ENCODE data around the gene MAN2B2. TPM values are rescaled to one million over a fixed set of nuclear protein-coding genes. Genes with fewer than 3 reads are reported as not detected.

MAN2B2 gene
- polyA plus RNA-seq, 1 donor (not counting 4 experiments of a cell fraction or from before 2014, with no cell fraction given): 7.4 TPM

DNA sequence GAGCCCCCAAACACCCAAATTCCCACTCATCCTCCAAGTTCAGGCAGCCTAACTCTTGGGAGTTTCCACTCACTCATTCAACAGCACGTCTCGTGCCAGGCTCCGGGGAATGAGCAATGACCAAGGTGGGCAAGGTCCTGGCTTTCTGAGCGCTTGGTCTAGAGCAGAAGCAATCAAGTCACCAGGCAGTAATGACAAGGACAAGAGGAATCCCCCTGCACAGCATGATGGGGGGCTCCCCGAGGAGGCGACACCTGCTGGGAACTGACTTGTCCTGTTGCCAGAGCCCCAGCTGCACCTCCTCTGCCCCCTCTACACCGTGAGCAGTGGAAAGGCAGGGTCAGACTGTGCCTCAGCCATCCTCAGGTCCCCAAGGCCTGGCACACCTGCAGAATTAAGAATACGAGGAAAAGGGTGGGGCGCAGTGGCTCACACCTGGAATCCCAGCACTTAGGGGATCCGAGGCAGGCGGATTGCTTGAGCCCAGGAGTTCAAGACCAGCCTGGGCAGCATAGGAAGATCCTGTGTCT is 39.8 kb downstream of the MAN2B2 start:
- H3K27ac ChIP-seq (ENCODE audit: control insufficient read depth, insufficient read depth, low read length): no peak overlapping the region
- no peak overlapping the region for H3K4me2 ChIP-seq (ENCODE audit: control insufficient read depth, extremely low read depth, insufficient read depth, low read depth, low read length)
- DNase-seq (ENCODE audit: low read depth, low spot score) (no peak), FAIRE-seq (no peak)
- dilution Hi-C loops (cut with MboI; ENCODE audit: extremely low pct_ligation_motif_present, low sequenced_read_pairs): no loop called here
- no peaks in the 10 kb centered on the region for H3K9me3 ChIP-seq (ENCODE audit: control insufficient read depth, low read depth, low read length)
- H3K4me1 ChIP-seq (ENCODE audit: control insufficient read depth, extremely low read depth, insufficient read depth, low read length): no peaks in the 10 kb centered on the region
- no peaks in the 10 kb centered on the region for H3K27me3 ChIP-seq (ENCODE audit: control insufficient read depth, extremely low read depth, insufficient read depth, low read length)
- H3K9ac ChIP-seq (ENCODE audit: control insufficient read depth, extremely low read depth, insufficient read depth, low read length): no peak overlapping the region
- H3K4me3 ChIP-seq (ENCODE audit: control insufficient read depth in 2 of 3, extremely low read depth in 1 of 3, insufficient read depth in 2 of 3, low read depth in 1 of 3, low read length in 3 of 3): no peak overlapping the region
- no peaks in the 10 kb centered on the region for H4K20me1 ChIP-seq (ENCODE audit: control insufficient read depth, extremely low read depth, insufficient read depth, low read length)
- no peaks in the 10 kb centered on the region for H3K9me1 ChIP-seq (ENCODE audit: control insufficient read depth, extremely low read depth, insufficient read depth, low read length)
- TF ChIP-seq EZH2 (IDR thresholded peaks at IDR 0.05; ENCODE audit: low read length): no peak
- peaks cover 3 to 18% of the 10 kb centered on the region in 2 experiments for H3K36me3 ChIP-seq (ENCODE audit: control insufficient read depth in 2 of 2, extremely low read depth in 1 of 2, insufficient read depth in 2 of 2, low read length in 2 of 2)
- H3K79me2 ChIP-seq (ENCODE audit: control insufficient read depth, insufficient read depth, low read length): no peaks in the 10 kb centered on the region
- no peak overlapping the region for H2AFZ ChIP-seq (ENCODE audit: control insufficient read depth, low read length)

DNA sequence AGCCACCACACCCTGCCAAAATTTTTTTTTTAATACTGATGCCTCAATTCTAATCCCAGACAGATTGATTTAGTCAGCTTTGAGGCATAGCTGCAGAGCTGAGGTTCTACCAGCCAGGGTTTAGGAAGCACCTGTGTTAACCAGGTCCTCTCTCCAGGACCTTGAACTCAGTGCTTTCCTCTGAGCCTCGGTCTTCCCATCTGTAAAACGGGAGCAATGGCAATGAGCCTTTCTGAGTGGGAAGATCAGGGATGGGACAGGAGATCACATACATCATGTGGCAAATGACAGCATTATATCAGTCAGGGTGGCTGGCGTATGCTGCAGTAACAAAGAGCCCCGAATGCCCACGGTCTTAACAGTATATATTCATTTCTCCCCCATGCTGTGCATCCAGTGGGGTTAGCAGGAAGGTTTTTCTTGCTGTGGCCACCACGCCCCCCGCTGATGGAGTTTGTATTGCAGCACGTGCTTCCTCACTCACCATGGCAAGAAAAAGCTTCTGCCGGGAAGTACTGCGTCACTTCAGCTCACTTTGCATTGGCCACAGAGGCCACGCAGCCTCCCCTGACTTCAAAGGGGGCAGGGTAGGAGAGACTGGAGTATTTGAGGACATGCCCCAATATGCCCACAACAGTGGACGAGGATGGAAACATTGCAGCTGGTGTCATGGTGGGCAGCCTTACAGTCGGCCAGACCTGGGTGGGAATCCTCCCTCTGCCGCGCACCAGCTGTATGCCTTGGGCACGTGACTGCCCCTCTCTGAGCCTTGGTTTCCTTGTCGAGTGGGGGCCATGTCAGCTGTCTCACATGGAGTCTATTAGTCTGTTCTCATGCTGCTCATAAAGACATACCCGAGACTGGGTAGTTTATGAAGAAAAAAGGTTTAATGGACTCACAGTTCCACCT is 41.4 kb downstream of the MAN2B2 start:
- H3K9ac ChIP-seq (ENCODE audit: control insufficient read depth, extremely low read depth, insufficient read depth, low read length): no peak overlapping the region
- H3K79me2 ChIP-seq (ENCODE audit: control insufficient read depth, insufficient read depth, low read length): no peaks in the 10 kb centered on the region
- no peak overlapping the region for H2AFZ ChIP-seq (ENCODE audit: control insufficient read depth, low read length)
- FAIRE-seq (no peak), DNase-seq (ENCODE audit: low read depth, low spot score) (no peak)
- H3K27ac ChIP-seq (ENCODE audit: control insufficient read depth, insufficient read depth, low read length): no peak overlapping the region
- no peaks in the 10 kb centered on the region for H3K27me3 ChIP-seq (ENCODE audit: control insufficient read depth, extremely low read depth, insufficient read depth, low read length)
- H3K4me2 ChIP-seq (ENCODE audit: control insufficient read depth, extremely low read depth, insufficient read depth, low read depth, low read length): no peak overlapping the region
- no peaks in the 10 kb centered on the region for H3K9me3 ChIP-seq (ENCODE audit: control insufficient read depth, low read depth, low read length)
- no peaks in the 10 kb centered on the region for H3K4me1 ChIP-seq (ENCODE audit: control insufficient read depth, extremely low read depth, insufficient read depth, low read length)
- H3K4me3 ChIP-seq (ENCODE audit: control insufficient read depth in 2 of 3, extremely low read depth in 1 of 3, insufficient read depth in 2 of 3, low read depth in 1 of 3, low read length in 3 of 3): no peak overlapping the region
- dilution Hi-C loops (cut with MboI; ENCODE audit: extremely low pct_ligation_motif_present, low sequenced_read_pairs): no loop called here
- H3K36me3 ChIP-seq (ENCODE audit: control insufficient read depth in 2 of 2, extremely low read depth in 1 of 2, insufficient read depth in 2 of 2, low read length in 2 of 2): peaks cover 3 to 15% of the 10 kb centered on the region in 2 experiments
- TF ChIP-seq EZH2 (IDR thresholded peaks at IDR 0.05; ENCODE audit: low read length): no peak
- TF ChIP-seq, protein P1, sequence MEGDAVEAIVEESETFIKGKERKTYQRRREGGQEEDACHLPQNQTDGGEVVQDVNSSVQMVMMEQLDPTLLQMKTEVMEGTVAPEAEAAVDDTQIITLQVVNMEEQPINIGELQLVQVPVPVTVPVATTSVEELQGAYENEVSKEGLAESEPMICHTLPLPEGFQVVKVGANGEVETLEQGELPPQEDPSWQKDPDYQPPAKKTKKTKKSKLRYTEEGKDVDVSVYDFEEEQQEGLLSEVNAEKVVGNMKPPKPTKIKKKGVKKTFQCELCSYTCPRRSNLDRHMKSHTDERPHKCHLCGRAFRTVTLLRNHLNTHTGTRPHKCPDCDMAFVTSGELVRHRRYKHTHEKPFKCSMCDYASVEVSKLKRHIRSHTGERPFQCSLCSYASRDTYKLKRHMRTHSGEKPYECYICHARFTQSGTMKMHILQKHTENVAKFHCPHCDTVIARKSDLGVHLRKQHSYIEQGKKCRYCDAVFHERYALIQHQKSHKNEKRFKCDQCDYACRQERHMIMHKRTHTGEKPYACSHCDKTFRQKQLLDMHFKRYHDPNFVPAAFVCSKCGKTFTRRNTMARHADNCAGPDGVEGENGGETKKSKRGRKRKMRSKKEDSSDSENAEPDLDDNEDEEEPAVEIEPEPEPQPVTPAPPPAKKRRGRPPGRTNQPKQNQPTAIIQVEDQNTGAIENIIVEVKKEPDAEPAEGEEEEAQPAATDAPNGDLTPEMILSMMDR (optimal IDR thresholded peaks at IDR 0.05 in 1 of 3, IDR thresholded peaks at IDR 0.05 in 1 of 3, conservative IDR thresholded peaks at IDR 0.05 in 1 of 3; ENCODE audit: extremely low read depth in 1 of 3, insufficient read depth in 2 of 3, low read length in 3 of 3): no peak
- no peaks in the 10 kb centered on the region for H4K20me1 ChIP-seq (ENCODE audit: control insufficient read depth, extremely low read depth, insufficient read depth, low read length)
- H3K9me1 ChIP-seq (ENCODE audit: control insufficient read depth, extremely low read depth, insufficient read depth, low read length): no peaks in the 10 kb centered on the region
